H54 (cell line): ENCODE data around the gene GRK5.
"Not testable (repeated sequence)": the region's sequence is repeated elsewhere in the genome, so short reads cannot be mapped to it uniquely, and the experiment has no call there.

Experiments
- DNase-seq: peaks from one replicate; pipeline ENCODE4 v3.0.0; 2011; ENCODE audit warnings: low spot score, mixed read lengths; ENCODE audit not compliant: insufficient read length
- FAIRE-seq: peaks from 3 replicates; lab custom pipeline; 2011; peaks lifted over from hg19 to GRCh38; lab: Jason Lieb, UNC
- POLR2A ChIP-seq: IDR thresholded peaks from 2 replicates; pipeline ENCODE4 v1.6.1; 2011; ENCODE audit warnings: low read depth, mild to moderate bottlenecking, low read length

Gene GRK5

DNA sequence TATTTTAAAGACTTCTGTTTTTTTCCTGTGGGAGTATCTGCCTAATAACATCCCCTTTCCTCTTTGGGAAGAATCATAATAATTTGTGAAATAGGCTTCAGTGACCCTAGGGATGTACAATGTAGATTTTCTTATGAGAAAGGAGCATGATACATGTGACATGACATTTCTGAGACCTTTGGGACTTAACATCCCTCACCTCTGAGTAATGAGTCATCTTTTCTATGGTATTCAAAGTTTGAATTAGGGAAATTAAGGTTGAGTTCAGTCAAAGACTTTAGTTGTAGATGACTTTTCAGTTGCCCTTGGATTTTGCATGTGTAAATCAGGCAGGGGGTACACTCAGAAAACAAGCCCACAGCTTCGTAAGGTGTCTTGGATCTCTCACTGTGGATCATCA lies 14.3 kb downstream of the GRK5 start:
- TF ChIP-seq POLR2A: no peak
- DNase-seq (no peak), FAIRE-seq (no peak)

DNA sequence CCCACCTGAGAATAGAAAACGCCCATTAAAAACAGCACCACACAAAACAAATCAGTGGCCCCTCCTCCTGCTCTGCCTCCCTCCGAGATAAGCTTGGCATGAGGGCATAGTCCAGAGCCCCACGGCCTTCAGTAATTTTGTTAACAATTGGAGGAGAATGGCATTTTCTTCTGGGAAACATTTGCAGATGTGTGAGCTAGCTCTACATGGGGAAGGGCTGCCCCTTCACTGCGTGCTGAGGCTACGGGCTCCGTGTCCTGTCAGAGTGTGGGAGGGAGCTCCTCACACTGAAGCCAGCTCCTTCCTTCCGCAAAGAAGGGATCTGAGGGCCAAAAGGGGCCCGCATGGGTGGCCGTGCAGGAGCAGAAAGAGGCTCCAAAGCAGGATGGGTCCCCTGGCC lies 15.2 kb downstream of the GRK5 start:
- no peak for DNase-seq
- no peak for TF ChIP-seq POLR2A
- FAIRE-seq: no peak

DNA sequence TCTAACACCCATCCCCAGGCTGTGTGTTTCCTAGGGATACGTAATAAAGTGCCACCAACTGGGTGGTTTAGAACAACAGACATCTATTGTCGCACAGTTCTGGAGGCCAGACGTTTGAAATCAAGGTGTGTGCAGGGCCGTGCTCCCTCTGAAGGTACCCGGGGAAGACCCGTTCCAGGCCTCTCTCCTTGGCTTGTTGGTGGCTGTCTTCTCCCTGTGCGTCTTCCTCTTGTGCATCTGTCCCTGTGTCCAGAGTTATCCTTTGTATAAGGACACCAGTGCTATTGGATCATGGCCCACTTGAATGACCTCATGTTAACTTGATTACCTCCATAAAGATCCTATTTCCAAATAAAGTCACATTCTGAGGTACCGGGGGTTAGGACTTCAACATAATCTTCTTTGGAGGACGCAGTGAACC lies 15.6 kb downstream of the GRK5 start:
- no peak for TF ChIP-seq POLR2A
- FAIRE-seq (no peak), DNase-seq (no peak)

DNA sequence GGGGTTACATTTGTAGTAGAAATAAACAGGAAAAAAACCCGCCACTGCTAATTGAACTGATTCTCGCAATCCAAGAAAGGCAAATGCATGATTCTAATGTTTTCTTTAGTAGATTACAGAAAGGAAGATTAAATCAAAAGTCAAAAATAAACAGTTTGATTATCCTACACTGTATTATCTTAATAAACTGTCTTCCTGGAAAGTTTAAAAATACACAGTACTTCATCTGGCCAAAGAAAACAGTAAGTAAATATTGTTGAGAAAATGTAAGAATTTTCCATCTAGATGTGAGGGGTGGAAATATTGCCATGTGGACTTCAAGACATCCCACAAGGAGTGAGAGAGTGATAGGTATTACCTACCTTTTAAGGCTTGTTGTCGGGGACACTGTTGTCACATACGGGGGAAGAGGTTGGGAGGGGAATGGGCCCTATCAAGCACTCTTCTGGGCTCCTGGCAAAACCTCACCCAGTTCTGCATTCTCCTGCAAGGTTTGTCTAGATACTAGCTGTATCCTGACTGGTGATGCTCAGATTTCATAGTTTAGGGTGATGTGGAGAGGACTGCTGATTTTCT lies 17.8 kb downstream of the GRK5 start:
- no peak for DNase-seq
- TF ChIP-seq POLR2A: no peak
- no peak for FAIRE-seq

DNA sequence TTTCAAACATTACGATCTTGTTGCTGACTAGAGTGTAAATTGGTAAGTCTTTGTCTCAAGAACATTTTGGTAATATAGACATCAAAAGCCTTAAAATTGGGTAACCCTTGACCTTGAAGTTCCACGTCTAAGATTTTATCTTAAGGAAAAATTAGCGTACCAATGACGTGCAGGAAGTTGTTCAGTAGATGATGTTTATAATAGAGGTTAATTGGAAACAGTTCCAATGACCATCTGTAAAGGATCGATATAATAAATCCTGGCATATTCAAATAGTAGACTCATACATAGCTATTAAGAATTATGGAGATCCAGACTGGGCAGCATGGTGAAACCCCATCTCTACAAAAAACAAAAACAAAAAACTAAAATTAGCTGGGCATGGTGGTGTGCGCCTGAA lies 20.5 kb downstream of the GRK5 start:
- no peak for DNase-seq
- no peak for FAIRE-seq
- no peak for TF ChIP-seq POLR2A

DNA sequence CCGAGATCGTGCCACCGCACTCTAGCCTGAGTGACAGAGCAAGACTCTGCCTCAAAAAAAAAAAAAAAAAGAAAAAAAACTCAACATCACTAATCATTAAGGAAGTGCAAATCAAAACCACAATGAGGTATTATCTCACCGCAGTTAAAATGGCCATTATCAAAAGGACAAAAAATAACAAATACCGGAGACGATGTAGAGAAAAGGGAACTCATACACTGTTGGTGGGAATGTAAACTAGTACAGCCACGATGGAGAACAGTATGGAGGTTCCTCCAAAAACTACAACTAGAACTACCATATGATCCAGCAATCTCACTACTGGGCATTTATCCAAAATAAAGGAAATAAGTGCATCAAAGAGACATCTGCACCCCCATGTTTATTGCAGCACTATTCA lies 24.3 kb downstream of the GRK5 start:
- TF ChIP-seq POLR2A: no peak
- DNase-seq (no peak), FAIRE-seq (no peak)

DNA sequence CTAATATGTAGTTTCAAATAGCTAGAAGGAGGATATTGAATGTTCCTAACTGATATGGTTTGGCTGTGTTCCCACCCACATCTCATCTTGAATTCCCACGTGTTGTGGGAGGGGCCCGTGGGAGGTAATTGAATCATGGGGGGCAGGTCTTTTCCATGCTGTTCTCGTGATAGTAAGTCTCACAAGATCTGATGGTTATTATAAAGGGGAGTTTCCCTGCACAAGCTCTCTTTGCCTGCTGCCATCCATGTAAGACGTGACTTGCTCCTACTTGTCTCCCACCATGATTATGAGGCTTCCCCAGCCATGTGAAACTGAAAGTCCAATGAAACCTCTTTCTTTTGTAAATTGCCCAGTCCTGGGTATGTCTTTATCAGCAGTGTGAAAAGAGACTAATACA lies 25.1 kb downstream of the GRK5 start:
- FAIRE-seq, DNase-seq: not testable (repeated sequence)

DNA sequence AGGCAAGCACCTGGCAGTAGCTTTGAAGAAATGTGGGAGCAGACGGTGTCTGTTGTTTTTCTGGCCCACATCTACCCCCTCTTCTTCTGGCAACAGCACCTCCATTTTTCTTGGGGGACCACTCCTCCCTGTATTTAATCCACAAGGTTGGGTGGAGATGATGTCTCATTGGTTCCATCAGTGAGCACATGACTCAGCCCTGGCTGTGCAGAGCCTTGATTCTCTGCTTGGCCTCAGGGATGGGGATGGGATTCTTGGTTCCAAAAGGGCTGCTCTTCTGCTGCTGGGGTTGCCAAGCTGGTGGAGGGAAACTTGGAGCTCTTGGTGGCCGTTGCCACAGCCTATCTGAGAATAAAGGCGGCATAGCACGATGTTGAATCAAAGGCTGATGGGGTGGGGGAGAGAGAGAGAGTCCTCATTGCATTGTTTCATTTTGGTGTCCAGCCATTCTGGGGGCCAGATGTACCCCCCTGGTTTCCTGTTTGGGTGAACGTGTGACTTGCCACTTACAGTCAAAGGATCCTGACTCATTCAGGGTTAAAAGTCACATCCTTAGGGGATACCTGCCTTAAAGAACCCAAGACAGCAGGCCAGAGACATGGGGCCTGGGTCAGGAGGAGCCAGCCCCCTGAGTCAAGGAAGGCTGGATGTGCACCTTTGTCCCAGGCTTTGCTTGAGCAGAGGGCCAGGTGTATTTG lies 25.9 kb downstream of the GRK5 start:
- no peak for DNase-seq
- FAIRE-seq: no peak
- TF ChIP-seq POLR2A: no peak

DNA sequence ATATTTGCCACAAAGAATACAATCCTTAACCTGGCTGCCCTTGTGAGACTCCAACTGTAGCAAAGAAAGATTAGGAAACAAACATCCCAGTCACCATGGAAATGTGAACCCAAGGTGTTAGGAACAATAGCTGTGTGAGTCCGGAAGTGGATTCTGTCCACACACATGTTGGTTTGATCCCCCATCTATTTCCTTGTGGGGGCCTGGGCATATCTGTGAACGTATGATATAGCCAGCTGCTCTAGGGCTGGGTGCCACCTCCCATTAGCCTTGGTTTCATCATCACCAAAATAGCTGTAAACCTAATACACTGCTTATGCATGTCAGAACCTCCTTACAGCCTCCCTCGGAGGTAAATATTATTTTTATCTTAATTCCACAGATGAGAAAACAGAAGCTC lies 26.4 kb downstream of the GRK5 start:
- TF ChIP-seq POLR2A: no peak
- FAIRE-seq (no peak), DNase-seq (no peak)

DNA sequence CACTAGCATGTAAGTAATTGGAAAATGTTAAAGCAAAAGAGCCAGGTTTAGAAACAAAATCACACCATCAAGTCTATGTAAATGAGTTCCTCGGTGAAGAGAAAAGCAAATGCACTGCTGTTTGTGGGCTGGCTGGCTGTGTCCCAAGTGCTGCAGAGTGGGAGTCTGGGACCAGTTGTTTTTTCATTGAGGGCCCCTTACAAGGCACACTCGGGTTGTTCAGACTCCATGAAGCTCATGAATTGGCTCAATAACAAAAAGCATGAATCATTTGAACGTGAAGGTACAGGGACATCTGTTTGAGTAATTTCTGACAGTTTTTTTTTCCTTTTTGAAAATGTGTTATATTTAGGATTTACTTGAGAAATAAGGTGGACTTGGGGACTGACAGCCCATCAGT lies 28.0 kb downstream of the GRK5 start:
- FAIRE-seq: no peak
- DNase-seq: no peak

DNA sequence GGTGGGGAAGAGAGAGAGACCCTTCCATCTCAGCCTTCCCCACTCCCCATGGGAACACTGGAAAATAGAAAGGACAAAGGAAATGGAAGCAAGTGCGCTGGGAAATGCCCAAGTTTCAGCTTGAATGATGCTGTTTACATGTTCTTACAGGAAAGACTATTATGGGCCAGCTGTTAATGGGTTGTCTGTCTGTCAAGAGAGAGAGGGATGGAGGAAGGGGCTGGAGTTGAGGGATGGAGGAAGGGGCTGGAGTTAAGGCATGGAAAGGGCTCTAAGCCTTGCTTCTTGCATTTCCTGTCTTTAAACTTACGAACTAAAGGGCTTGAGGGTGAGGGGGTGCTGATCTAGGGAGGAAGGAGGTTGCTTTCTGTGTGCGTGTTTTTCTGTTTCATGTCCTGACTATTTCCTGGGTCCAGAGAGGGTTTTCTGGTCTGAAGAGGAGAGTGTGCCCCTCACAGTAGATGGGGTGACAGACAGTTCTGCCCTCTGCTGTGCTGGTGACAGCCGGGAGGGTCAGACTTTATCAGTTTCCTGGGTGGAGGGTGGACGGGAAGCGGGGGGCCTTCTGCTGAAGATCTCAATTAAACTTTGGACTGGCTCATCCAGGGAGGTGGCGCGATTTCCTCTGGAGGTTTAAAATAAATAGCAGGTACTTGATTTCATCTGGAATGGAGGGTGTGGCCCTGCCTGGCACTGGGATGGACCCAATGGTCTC lies 30.5 kb downstream of the GRK5 start:
- no peak for TF ChIP-seq POLR2A
- no peak for DNase-seq
- no peak for FAIRE-seq

More for the DNA sequence above, 28.0 kb downstream of the GRK5 start:
- TF ChIP-seq POLR2A: no peak

DNA sequence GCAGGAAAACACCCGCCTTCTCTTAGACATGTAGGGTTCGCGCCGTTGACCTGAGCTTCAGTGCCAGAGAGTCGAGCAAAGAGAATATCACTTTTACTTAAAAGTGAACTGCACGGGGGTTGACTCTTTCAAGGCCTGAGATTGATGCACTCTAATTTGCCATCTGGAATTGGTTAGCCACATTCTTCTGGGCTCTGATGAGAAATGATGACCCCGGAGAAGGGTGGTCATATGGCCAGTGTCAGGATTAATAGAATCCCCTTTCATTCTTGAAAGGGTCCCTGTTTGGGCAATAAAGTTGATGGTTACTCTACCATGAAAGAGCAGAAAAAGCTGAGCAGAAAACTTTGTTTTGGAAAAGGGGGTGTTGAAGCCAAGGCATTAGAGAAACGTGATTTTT lies 31.2 kb downstream of the GRK5 start:
- FAIRE-seq (no peak), DNase-seq (no peak)
- no peak for TF ChIP-seq POLR2A

DNA sequence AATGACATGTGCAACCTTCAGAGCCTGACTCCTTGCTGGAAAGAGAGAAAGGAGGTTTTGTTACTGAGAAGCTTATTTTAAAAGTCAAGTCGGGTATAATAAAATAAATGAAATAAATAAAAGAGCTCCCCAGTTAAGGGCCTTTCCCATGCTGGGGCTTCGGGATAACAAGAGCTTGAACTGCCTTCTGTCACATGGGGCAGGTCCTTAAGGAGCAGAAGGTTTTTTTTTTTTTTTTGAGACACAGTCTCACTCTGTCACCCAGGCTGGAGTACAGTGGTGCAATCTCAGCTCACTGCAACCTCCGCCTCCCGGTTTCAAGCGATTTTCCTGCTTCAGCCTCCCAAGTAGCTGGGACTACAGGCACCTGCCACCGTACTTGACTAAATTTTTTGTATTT lies 31.6 kb downstream of the GRK5 start:
- not testable (repeated sequence) for FAIRE-seq, DNase-seq

DNA sequence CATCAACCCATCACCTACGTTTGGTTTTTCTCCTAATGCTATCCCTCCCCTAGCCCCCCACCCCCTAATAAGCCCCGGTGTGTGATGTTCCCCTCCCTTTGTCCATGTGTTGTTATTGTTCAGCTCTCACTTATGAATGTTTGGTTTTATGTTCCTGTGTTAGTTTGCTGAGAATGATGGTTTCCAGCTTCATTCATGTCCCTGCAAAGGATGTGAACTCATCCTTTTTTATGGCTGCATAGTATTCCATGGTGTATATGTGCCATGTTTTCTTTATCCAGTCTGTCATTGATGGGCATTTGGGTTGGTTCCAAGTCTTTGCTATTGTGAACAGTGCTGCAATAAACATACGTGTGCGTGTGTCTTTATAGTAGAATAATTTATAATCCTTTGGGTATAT lies 32.3 kb downstream of the GRK5 start:
- not testable (repeated sequence) for FAIRE-seq

DNA sequence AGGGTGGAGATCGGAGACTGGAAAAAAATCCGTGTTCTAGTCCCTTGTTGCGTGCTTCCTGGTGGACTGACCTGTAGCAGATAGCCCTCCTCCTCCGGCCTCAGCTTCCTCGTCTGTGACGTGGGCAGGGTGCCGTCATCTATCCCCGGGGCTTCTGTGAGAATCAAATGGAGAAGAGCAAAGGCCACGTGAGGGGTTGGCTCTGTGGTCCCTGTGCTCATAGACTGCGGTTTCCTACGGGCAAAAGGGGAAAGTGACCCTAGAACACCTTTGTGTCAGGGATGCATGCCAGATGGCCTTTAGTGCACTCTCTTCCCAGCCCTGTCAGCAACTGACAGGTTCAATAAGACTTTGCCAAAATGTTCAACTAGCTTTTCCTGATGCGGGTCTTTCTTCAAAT lies 33.7 kb downstream of the GRK5 start:
- DNase-seq (no peak), FAIRE-seq (no peak)
- TF ChIP-seq POLR2A: no peak

More for the DNA sequence above, 32.3 kb downstream of the GRK5 start:
- not testable (repeated sequence) for DNase-seq
